Ovary (tissue), 3 donors: Measurements from ENCODE around the gene EVX1.

Experiments used
- CTCF ChIP-seq, 3 donors: fragments of 450-650 bp in 2 of 3; fragments of 200-600 bp in 1 of 3; IDR thresholded peaks; one replicate each; pipeline versions ENCODE4 v1.5.1 to v1.8.0; 2016 to 2022; ENCODE audit warnings: antibody characterized with exemption in 3 of 3, mild to moderate bottlenecking in 1 of 3
- EP300 ChIP-seq: sonication (generic); formaldehyde crosslinking; IDR thresholded peaks from one replicate; pipeline ENCODE4 v1.6.1; 2017; ENCODE audit warnings: antibody characterized with exemption
- POLR2A ChIP-seq: fragments of 450-650 bp; IDR thresholded peaks from one replicate; pipeline ENCODE4 v1.6.1; 2017; ENCODE audit warnings: antibody characterized with exemption, mild to moderate bottlenecking, moderate library complexity
- donor health status: DM: no; HTN: no; CAD: no.

DNA sequence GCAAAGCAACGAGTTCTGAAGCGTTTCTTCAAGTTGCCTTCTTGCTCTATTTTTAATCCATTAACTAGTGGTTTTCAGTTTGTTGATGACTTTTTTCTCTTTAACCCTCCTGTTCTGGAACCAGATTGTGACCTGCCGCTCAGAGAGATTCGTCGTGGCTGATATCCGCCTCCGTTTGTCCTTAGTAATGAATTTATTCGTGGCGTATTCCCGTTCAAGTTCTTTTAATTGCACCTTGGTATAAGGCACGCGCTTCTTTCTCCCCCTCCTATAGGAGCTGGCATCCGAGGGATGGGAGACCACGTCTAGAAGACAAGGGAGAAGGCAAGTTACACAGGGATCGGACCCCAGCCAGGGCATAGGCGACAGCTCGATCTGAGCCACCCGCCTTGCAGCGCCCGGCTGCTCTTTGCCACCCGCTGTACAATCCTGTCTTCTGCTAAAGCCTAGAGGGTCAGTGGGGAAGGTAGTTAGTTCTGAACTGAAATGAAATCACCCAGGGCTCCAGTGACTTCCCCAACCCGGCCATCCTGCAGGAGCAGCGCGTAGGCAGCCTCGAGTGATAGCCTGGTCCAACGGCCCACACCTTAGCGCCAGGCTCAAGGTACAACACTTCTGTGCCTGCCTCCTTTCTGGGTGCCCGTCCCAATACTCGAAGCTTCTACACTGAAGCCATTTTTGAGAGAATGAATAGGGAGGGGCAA, 44.3 kb upstream of the EVX1 start:
- TF ChIP-seq POLR2A (no peak), CTCF (IDR thresholded peaks at IDR 0.05) (no peak), EP300 (no peak)
